ENCODE measurements around the gene TUBB.

DNA sequence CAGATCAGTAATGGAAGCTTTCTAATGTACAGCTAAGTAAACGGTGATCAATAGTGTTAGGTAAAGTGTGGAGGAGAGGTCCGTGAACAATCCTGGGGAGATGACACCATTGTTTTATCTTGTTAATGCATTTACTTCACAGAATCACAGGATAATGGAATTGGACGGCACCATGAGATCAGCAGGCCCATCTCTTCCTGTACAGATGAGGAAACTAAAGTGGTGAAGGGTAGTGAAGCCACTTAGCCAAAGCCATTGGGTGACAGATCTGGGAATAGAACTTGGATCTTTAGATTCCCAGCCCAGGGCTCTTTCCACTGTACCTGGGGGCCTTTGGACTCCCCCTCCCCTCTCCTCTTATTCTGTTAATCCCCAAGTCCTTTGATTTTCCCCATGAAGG, 50.4 kb downstream of the TUBB start:
- TF ChIP-seq, protein P1, sequence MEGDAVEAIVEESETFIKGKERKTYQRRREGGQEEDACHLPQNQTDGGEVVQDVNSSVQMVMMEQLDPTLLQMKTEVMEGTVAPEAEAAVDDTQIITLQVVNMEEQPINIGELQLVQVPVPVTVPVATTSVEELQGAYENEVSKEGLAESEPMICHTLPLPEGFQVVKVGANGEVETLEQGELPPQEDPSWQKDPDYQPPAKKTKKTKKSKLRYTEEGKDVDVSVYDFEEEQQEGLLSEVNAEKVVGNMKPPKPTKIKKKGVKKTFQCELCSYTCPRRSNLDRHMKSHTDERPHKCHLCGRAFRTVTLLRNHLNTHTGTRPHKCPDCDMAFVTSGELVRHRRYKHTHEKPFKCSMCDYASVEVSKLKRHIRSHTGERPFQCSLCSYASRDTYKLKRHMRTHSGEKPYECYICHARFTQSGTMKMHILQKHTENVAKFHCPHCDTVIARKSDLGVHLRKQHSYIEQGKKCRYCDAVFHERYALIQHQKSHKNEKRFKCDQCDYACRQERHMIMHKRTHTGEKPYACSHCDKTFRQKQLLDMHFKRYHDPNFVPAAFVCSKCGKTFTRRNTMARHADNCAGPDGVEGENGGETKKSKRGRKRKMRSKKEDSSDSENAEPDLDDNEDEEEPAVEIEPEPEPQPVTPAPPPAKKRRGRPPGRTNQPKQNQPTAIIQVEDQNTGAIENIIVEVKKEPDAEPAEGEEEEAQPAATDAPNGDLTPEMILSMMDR (conservative IDR thresholded peaks at IDR 0.05 in 1 of 2, IDR thresholded peaks at IDR 0.05 in 1 of 2; ENCODE audit: extremely low read depth in 1 of 2, insufficient read depth in 1 of 2, low read depth in 1 of 2, low read length in 2 of 2): no peak
- TF ChIP-seq EZH2 (IDR thresholded peaks at IDR 0.05; ENCODE audit: borderline replicate concordance, low read length): no peak

Data from mammary epithelial cell (primary cell).